Ovary (tissue), 3 donors: ENCODE results near the gene PTPRN2.

Source experiments
- CTCF ChIP-seq, 3 donors: fragments of 450-650 bp in 2 of 3; fragments of 200-600 bp in 1 of 3; IDR thresholded peaks; one replicate each; pipeline versions ENCODE4 v1.5.1 to v1.8.0; 2016 to 2022; ENCODE audit warnings: antibody characterized with exemption in 3 of 3, mild to moderate bottlenecking in 1 of 3
- EP300 ChIP-seq: sonication (generic); formaldehyde crosslinking; IDR thresholded peaks from one replicate; pipeline ENCODE4 v1.6.1; 2017; ENCODE audit warnings: antibody characterized with exemption
- donor health status: DM: no; HTN: no; CAD: no.

DNA sequence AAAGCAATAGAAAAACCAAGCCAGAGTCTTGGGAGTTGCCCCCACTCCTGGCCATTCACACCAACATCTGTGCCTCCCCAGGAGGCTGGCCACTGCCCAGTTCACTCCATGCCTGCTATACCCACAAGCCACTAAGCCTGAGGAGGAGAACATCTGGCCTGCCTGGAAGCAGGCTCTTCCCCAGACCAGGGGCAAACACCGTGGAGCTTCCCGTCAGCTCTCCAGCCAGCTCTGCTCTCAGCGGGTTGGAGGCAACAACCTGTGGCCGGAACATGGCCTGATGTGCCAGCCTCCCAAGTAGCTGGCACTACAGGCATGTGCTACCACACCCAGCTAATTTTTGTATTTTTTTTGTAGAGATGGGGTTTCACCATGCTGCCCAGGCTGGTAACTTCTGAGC is 9.1 kb upstream of the PTPRN2 start:
- TF ChIP-seq CTCF (IDR thresholded peaks at IDR 0.05), result no peak
- TF ChIP-seq EP300, result no peak
